Measurements from ENCODE around the gene PABPN1.

PABPN1 gene

DNA sequence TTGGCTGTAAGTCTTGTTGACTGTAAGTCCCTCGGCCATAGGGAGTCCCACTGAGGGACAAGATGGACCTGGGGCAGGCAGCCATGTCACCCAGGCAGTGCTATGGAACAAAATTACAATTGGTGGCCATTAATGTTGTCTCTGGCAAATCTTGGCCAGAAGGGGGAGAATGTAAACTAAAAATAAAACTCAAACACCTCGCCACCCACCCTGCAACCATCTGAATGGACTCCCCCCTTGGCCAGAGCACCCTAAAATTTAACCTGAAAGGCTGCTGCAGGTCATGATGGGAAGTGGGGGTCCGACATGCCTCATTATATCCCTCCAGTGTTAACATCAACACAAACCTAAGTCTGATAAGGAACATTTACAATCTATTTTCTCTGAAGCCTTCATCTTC lies 23.2 kb downstream of the PABPN1 start (continued):
- no peak for TF ChIP-seq ZNF565 (CRISPR knock-in tag; conservative IDR thresholded peaks at IDR 0.05; ENCODE audit: low read depth)
- TF ChIP-seq ZFP30 (CRISPR knock-in tag; IDR thresholded peaks at IDR 0.05), result no peak
- TF ChIP-seq ZNF70 (CRISPR knock-in tag; IDR thresholded peaks at IDR 0.05), result no peak
- TF ChIP-seq PPARA (CRISPR knock-in tag; IDR thresholded peaks at IDR 0.05; ENCODE audit: borderline replicate concordance), result no peak
- no peak for TF ChIP-seq OSR1 (CRISPR knock-in tag; IDR thresholded peaks at IDR 0.05)
- no peak for TF ChIP-seq SNAI2 (CRISPR knock-in tag; IDR thresholded peaks at IDR 0.05)
- TF ChIP-seq TOX (CRISPR knock-in tag; IDR thresholded peaks at IDR 0.05; ENCODE audit: borderline replicate concordance), result no peak
- no peak for TF ChIP-seq BACH2 (CRISPR knock-in tag; IDR thresholded peaks at IDR 0.05; ENCODE audit: borderline replicate concordance)

DNA sequence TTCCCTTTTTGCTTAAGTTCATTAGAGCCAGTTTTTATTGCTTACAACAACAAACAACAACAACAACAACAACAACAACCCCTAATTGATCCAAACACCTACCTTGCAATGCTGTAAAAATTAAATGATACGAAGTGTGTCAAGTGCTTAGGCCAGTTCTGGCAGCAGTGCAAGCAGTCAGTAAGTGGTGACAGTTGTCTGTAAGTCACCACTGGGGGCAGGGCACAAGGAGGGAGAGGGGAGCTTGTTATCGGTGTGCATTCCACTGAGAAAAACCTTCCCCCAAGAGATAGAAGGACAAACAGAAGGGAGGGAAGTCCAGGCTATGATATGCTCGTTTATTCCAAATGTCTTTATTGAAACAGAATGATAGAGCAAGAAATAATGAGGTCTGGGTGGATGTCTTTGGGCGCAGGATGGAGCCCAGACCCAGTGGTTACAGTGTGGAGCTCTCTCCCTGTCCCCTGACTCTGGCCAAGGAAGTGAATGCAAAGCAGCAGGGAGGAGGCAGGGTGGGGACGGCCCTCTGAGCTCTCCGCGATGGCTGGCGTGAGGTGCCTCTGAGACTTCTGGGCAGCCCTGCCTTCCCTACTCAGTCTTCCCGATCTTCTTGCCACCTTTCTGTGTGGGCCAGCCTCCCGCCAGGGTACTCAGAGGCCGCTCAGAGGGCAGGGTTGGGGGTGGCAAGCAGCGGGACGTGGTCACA lies 24.9 kb downstream of the PABPN1 start:
- TF ChIP-seq, protein P1, sequence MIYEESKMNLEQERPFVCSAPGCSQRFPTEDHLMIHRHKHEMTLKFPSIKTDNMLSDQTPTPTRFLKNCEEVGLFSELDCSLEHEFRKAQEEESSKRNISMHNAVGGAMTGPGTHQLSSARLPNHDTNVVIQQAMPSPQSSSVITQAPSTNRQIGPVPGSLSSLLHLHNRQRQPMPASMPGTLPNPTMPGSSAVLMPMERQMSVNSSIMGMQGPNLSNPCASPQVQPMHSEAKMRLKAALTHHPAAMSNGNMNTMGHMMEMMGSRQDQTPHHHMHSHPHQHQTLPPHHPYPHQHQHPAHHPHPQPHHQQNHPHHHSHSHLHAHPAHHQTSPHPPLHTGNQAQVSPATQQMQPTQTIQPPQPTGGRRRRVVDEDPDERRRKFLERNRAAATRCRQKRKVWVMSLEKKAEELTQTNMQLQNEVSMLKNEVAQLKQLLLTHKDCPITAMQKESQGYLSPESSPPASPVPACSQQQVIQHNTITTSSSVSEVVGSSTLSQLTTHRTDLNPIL (CRISPR knock-in tag; IDR thresholded peaks at IDR 0.05; ENCODE audit: low read depth), result no peak
- no peak for TF ChIP-seq BACH2 (CRISPR knock-in tag; IDR thresholded peaks at IDR 0.05; ENCODE audit: borderline replicate concordance)
- TF ChIP-seq PPARA (CRISPR knock-in tag; IDR thresholded peaks at IDR 0.05; ENCODE audit: borderline replicate concordance), result no peak
- TF ChIP-seq TOX (CRISPR knock-in tag; IDR thresholded peaks at IDR 0.05; ENCODE audit: borderline replicate concordance), result no peak
- TF ChIP-seq, protein P2, sequence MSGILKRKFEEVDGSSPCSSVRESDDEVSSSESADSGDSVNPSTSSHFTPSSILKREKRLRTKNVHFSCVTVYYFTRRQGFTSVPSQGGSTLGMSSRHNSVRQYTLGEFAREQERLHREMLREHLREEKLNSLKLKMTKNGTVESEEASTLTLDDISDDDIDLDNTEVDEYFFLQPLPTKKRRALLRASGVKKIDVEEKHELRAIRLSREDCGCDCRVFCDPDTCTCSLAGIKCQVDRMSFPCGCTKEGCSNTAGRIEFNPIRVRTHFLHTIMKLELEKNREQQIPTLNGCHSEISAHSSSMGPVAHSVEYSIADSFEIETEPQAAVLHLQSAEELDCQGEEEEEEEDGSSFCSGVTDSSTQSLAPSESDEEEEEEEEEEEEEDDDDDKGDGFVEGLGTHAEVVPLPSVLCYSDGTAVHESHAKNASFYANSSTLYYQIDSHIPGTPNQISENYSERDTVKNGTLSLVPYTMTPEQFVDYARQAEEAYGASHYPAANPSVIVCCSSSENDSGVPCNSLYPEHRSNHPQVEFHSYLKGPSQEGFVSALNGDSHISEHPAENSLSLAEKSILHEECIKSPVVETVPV (CRISPR knock-in tag; IDR thresholded peaks at IDR 0.05), result no peak
- TF ChIP-seq, protein P3, sequence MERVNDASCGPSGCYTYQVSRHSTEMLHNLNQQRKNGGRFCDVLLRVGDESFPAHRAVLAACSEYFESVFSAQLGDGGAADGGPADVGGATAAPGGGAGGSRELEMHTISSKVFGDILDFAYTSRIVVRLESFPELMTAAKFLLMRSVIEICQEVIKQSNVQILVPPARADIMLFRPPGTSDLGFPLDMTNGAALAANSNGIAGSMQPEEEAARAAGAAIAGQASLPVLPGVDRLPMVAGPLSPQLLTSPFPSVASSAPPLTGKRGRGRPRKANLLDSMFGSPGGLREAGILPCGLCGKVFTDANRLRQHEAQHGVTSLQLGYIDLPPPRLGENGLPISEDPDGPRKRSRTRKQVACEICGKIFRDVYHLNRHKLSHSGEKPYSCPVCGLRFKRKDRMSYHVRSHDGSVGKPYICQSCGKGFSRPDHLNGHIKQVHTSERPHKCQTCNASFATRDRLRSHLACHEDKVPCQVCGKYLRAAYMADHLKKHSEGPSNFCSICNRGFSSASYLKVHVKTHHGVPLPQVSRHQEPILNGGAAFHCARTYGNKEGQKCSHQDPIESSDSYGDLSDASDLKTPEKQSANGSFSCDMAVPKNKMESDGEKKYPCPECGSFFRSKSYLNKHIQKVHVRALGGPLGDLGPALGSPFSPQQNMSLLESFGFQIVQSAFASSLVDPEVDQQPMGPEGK (CRISPR knock-in tag; IDR thresholded peaks at IDR 0.05; ENCODE audit: borderline replicate concordance), result no peak
- no peak for TF ChIP-seq ZC3H10 (CRISPR knock-in tag; IDR thresholded peaks at IDR 0.05)
- no peak for TF ChIP-seq TCF4 (CRISPR knock-in tag; IDR thresholded peaks at IDR 0.05; ENCODE audit: borderline replicate concordance)
- TF ChIP-seq RARB (CRISPR knock-in tag; IDR thresholded peaks at IDR 0.05), result no peak
- no peak for TF ChIP-seq ZNF565 (CRISPR knock-in tag; conservative IDR thresholded peaks at IDR 0.05; ENCODE audit: low read depth)
- no peak for TF ChIP-seq ISL1 (CRISPR knock-in tag; IDR thresholded peaks at IDR 0.05)
- no peak for TF ChIP-seq GLIS3 (CRISPR knock-in tag; IDR thresholded peaks at IDR 0.05)
- TF ChIP-seq ESRRG (CRISPR knock-in tag; IDR thresholded peaks at IDR 0.05), result no peak
- TF ChIP-seq, protein P4, sequence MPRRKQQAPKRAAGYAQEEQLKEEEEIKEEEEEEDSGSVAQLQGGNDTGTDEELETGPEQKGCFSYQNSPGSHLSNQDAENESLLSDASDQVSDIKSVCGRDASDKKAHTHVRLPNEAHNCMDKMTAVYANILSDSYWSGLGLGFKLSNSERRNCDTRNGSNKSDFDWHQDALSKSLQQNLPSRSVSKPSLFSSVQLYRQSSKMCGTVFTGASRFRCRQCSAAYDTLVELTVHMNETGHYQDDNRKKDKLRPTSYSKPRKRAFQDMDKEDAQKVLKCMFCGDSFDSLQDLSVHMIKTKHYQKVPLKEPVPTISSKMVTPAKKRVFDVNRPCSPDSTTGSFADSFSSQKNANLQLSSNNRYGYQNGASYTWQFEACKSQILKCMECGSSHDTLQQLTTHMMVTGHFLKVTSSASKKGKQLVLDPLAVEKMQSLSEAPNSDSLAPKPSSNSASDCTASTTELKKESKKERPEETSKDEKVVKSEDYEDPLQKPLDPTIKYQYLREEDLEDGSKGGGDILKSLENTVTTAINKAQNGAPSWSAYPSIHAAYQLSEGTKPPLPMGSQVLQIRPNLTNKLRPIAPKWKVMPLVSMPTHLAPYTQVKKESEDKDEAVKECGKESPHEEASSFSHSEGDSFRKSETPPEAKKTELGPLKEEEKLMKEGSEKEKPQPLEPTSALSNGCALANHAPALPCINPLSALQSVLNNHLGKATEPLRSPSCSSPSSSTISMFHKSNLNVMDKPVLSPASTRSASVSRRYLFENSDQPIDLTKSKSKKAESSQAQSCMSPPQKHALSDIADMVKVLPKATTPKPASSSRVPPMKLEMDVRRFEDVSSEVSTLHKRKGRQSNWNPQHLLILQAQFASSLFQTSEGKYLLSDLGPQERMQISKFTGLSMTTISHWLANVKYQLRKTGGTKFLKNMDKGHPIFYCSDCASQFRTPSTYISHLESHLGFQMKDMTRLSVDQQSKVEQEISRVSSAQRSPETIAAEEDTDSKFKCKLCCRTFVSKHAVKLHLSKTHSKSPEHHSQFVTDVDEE (CRISPR knock-in tag; IDR thresholded peaks at IDR 0.05), result no peak
- no peak for TF ChIP-seq ZNF70 (CRISPR knock-in tag; IDR thresholded peaks at IDR 0.05)

DNA sequence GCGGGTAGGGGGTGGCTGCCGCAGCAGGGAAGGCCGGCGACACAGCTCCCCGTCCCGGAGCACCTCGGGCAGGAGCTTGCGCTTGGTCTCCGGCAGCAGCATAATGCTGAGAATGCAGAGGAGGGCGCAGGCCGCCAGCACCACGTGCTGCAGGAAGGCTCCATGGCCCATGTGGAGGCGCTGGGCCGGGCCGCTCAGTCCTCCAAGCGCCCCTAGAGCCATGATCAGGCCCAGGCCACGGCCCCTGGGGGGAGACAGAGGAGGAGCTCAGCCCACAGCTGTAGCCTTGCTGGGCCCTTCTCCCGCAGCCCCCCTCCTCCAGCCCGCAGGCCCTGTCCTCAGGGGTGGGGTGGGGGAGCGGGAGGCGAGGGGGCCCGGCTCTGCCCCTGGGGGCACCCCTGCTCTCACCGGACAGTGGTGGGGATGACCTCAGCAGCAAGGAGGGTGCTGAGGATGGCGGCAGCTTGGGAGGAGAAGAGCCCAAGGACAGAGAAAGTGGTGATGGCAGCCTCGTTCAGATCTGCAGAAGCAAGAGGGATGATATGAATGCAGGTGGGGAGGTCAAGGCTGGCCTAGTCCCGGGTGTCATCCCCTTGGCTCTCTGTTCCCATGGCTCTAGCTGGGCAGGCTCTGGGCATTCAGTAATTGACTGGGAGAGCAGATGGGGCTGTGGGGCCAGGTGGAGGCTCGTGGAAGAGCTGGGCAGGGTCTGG lies 25.6 kb downstream of the PABPN1 start:
- no peak for ATAC-seq
- TF ChIP-seq OSR1 (CRISPR knock-in tag; IDR thresholded peaks at IDR 0.05), result no peak
- no peak for TF ChIP-seq ZFP30 (CRISPR knock-in tag; IDR thresholded peaks at IDR 0.05)
- TF ChIP-seq, protein P5, sequence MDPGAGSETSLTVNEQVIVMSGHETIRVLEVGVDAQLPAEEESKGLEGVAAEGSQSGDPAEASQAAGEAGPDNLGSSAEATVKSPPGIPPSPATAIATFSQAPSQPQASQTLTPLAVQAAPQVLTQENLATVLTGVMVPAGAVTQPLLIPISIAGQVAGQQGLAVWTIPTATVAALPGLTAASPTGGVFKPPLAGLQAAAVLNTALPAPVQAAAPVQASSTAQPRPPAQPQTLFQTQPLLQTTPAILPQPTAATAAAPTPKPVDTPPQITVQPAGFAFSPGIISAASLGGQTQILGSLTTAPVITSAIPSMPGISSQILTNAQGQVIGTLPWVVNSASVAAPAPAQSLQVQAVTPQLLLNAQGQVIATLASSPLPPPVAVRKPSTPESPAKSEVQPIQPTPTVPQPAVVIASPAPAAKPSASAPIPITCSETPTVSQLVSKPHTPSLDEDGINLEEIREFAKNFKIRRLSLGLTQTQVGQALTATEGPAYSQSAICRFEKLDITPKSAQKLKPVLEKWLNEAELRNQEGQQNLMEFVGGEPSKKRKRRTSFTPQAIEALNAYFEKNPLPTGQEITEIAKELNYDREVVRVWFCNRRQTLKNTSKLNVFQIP (CRISPR knock-in tag; IDR thresholded peaks at IDR 0.05; ENCODE audit: borderline replicate concordance, low read depth), result no peak
- TF ChIP-seq, protein P1 (CRISPR knock-in tag; IDR thresholded peaks at IDR 0.05; ENCODE audit: low read depth), result no peak

More for the DNA sequence above, 24.9 kb downstream of the PABPN1 start:
- ATAC-seq, result no peak
